K562 (cell line): Measurements from ENCODE around the gene PAK1IP1. TPM values are rescaled to one million over a fixed set of nuclear protein-coding genes. Genes with fewer than 3 reads are reported as not detected.

Experiments used
- ATAC-seq: fragments of 200-7000 bp; cut with Tn5 transposase; 3 replicates; pipeline ENCODE4 v1.9.1; 2020; ENCODE audit warnings: moderate library complexity
- BruUV-seq: library from RNA; stranded (reverse); fragments of 400-500 nt; replicated peaks from 2 replicates; lab custom pipeline; 2021; lab: Mats Ljungman, UMichigan
- CTCF ChIA-PET: fragments of 300-600 bp; formaldehyde crosslinking; extraction: SDS; loops from one replicate; lab custom pipeline; 2021; ENCODE audit warnings: low intra/inter-chr PET ratio; lab: Yijun Ruan, JAX
- POLR2A ChIA-PET: fragments of 300-600, 350-650 bp; sonication (Branson Sonifier 250); formaldehyde crosslinking; extraction: SDS; loops from one replicate; lab custom pipeline; 2021; ENCODE audit warnings: antibody characterized with exemption, inconsistent platforms; lab: Yijun Ruan, JAX
- DNase-seq, 4 experiments: peaks; one replicate each; pipeline versions ENCODE4 v3.0.0 to v3.0.0-alpha.2; 2011 to 2018; ENCODE audit warnings: low spot score in 3 of 4, mixed read lengths in 3 of 4; ENCODE audit errors: extremely low read depth in 1 of 4
- FAIRE-seq: peaks from 2 replicates; lab custom pipeline; 2011; peaks lifted over from hg19 to GRCh38; lab: Jason Lieb, UNC
- H2AFZ ChIP-seq: 2 replicates; pipeline ENCODE4 v1.6.0; 2011; ENCODE audit warnings: low read depth, low read length, control low read depth, inconsistent platforms
- H3K27ac ChIP-seq: fragments of 200-600 bp; 3 replicates; pipeline ENCODE4 v1.8.0; 2011; ENCODE audit warnings: low read depth, mild to moderate bottlenecking, control low read depth, inconsistent platforms, low read length, moderate library complexity, mixed read lengths; ENCODE audit errors: extremely low read depth
- H3K27me3 ChIP-seq, 2 experiments: fragments of 300-600 bp in 1 of 2; 2 replicates in 1 of 2; 3 replicates in 1 of 2; pipeline versions ENCODE4 v1.6.0 to v1.8.0; 2011; ENCODE audit warnings: inconsistent platforms in 2 of 2, low read length in 2 of 2, mild to moderate bottlenecking in 1 of 2, mixed read lengths in 1 of 2, moderate library complexity in 1 of 2; ENCODE audit not compliant: control insufficient read depth in 2 of 2, insufficient read depth in 2 of 2
- H3K36me3 ChIP-seq: fragments of 300-600 bp; 3 replicates; pipeline ENCODE4 v1.8.0; 2011; ENCODE audit warnings: mild to moderate bottlenecking, low read length, inconsistent platforms; ENCODE audit not compliant: control insufficient read depth, insufficient read depth
- H3K4me1 ChIP-seq, 2 experiments: fragments of 200-600 bp in 1 of 2; replicated peaks in 1 of 2; 2 replicates in 1 of 2; 3 replicates in 1 of 2; pipeline versions ENCODE4 v1.5.1 to v1.8.0; 2011; ENCODE audit warnings: inconsistent platforms in 2 of 2, low read length in 2 of 2, mild to moderate bottlenecking in 1 of 2, mixed read lengths in 1 of 2, moderate library complexity in 1 of 2; ENCODE audit not compliant: control insufficient read depth in 2 of 2, insufficient read depth in 2 of 2
- H3K4me2 ChIP-seq: 2 replicates; pipeline ENCODE4 v1.6.1; 2011; ENCODE audit warnings: low read length, control low read depth, inconsistent platforms, mixed read lengths; ENCODE audit not compliant: insufficient read depth
- H3K4me3 ChIP-seq: fragments of 200-600 bp; sonication (generic), shearing (Covaris generic); 2 replicates; pipeline ENCODE4 v1.5.1; 2016; ENCODE audit warnings: control low read depth, inconsistent platforms
- H3K79me2 ChIP-seq: fragments of 200-600 bp; 3 replicates; pipeline ENCODE4 v1.8.0; 2011; ENCODE audit warnings: low read length, inconsistent platforms; ENCODE audit not compliant: control insufficient read depth, insufficient read depth
- H3K9ac ChIP-seq, 2 experiments: 2 replicates each; pipeline versions ENCODE4 v1.6.0 to v1.6.1; 2011; ENCODE audit warnings: low read depth in 2 of 2, low read length in 2 of 2, control low read depth in 1 of 2, inconsistent platforms in 1 of 2, mild to moderate bottlenecking in 1 of 2, mixed read lengths in 1 of 2; ENCODE audit not compliant: insufficient read depth in 1 of 2
- H3K9me1 ChIP-seq: one replicate; pipeline ENCODE4 v1.6.0; 2011; ENCODE audit warnings: inconsistent platforms, mild to moderate bottlenecking, low read length, moderate library complexity; ENCODE audit not compliant: control insufficient read depth, insufficient read depth
- H3K9me3 ChIP-seq: replicated peaks from 2 replicates; pipeline ENCODE4 v1.5.1; 2011; ENCODE audit warnings: low read depth, low read length, inconsistent platforms; ENCODE audit not compliant: control insufficient read depth, insufficient read depth
- H4K20me1 ChIP-seq: replicated peaks from 2 replicates; pipeline ENCODE4 v1.6.1; 2011; ENCODE audit warnings: low read length, inconsistent platforms, mixed read lengths; ENCODE audit not compliant: control insufficient read depth, insufficient read depth
- BCL6 ChIP-seq: fragments of 250-450 bp; sonication (Bioruptor Pico); IDR thresholded peaks from 2 replicates; pipeline ENCODE4 v1.4.0; 2020
- ELF4 ChIP-seq: fragments of 450-650 bp; formaldehyde crosslinking; IDR thresholded peaks from 2 replicates; pipeline ENCODE4 v1.4.0; 2022; ENCODE audit warnings: missing genetic modification characterization
- HOXB6 ChIP-seq: fragments of 250-450 bp; sonication (Bioruptor Pico); IDR thresholded peaks from 2 replicates; pipeline ENCODE4 v1.5.1; 2022; ENCODE audit warnings: mild to moderate bottlenecking, borderline replicate concordance
- LEF1 ChIP-seq: fragments of 450-650 bp; IDR thresholded peaks from 2 replicates; pipeline ENCODE4 v1.6.1; 2016; ENCODE audit warnings: mild to moderate bottlenecking
- POLR2H ChIP-seq: IDR thresholded peaks from 2 replicates; pipeline ENCODE4 v1.6.1; 2016; ENCODE audit warnings: missing genetic modification characterization, low read depth, mild to moderate bottlenecking, control low read depth, missing compliant biosample characterization, moderate library complexity
- WGBS: fragments of 100-300 bp; shearing (Covaris generic); methylation state at CpG from one replicate; pipeline ENCODE4 v1.1.6; 2016; ENCODE audit warnings: low coverage, mixed read lengths; ENCODE audit not compliant: insufficient coverage; ENCODE audit errors: missing lambda C conversion rate; 5-methylcytosine and 5-hydroxymethylcytosine counted together
- in situ Hi-C: fragments of 300-500 bp; cut with MboI; formaldehyde crosslinking; loops from 4 replicates; pipeline ENCODE4 v1.15.0; 2018; ENCODE audit warnings: inconsistent platforms, mixed read lengths
- intact Hi-C: fragments of 100-400 bp; cut with micrococcal nuclease; formaldehyde crosslinking; loops from 2 replicates; pipeline ENCODE4 v1.14.2; 2022
- polyA plus RNA-seq, 8 experiments: library from polyadenylated mRNA; depleted of rRNA in 4 of 8; stranded (reverse) in 5 of 8; unstranded in 3 of 8; fragments of >200 nt; fragmentation: Nextera tagmentation in 2 of 8; fragmentation: Illumina TruSeq in 1 of 8; extraction: Ambion mirVana in 2 of 8; extraction: Trizol in 1 of 8; gene quantifications; 2 replicates each; pipeline versions ENCODE4 v1.2.1 to v1.2.3, GENCODE V29; 2011 to 2014; ENCODE audit warnings: inconsistent platforms in 1 of 8, missing spikeins in 1 of 8
- total RNA-seq, 7 experiments: library from RNA; depleted of rRNA in 6 of 7; stranded (reverse); fragments of >200 nt in 6 of 7; fragmentation: Illumina TruSeq in 2 of 7; extraction: Trizol in 2 of 7; gene quantifications; 2 replicates each; pipeline versions ENCODE4 v1.2.1 to v1.2.3, GENCODE V29; 2011 to 2021; ENCODE audit warnings: low replicate concordance in 1 of 7
- TF ChIP-seq, protein P1 (sequence below), 2 experiments: fragments of 450-650 bp in 1 of 2; sonication (generic) in 1 of 2; formaldehyde crosslinking in 1 of 2; IDR thresholded peaks in 1 of 2; conservative IDR thresholded peaks in 1 of 2; 2 replicates each; pipeline versions ENCODE4 v1.6.1 to v1.8.1; 2016 to 2023; ENCODE audit warnings: mild to moderate bottlenecking in 2 of 2, moderate library complexity in 2 of 2, inconsistent platforms in 1 of 2, missing genetic modification reagents in 1 of 2
- TF ChIP-seq, protein P2 (sequence below), 2 experiments: IDR thresholded peaks; 2 replicates each; pipeline ENCODE4 v1.6.1; 2011; ENCODE audit warnings: borderline replicate concordance in 1 of 2, control low read depth in 1 of 2, low read depth in 1 of 2, low read length in 1 of 2, mild to moderate bottlenecking in 1 of 2, mixed read lengths in 1 of 2, moderate library complexity in 1 of 2; ENCODE audit not compliant: insufficient read depth in 1 of 2, insufficient read length in 1 of 2, poor library complexity in 1 of 2, severe bottlenecking in 1 of 2; ENCODE audit errors: extremely low read depth in 1 of 2
- TF ChIP-seq, protein P3 (sequence below): fragments of 450-650 bp; formaldehyde crosslinking; conservative IDR thresholded peaks from 2 replicates; pipeline ENCODE4 v1.4.0; 2022; ENCODE audit warnings: mild to moderate bottlenecking, missing genetic modification characterization

Gene PAK1IP1
- total and polyA plus RNA-seq, 9 of the 15 experiments (the other 6 are each of a cell fraction or from before 2014, with no cell fraction given) = 50.0 to 200 (median 87.0) TPM

DNA sequence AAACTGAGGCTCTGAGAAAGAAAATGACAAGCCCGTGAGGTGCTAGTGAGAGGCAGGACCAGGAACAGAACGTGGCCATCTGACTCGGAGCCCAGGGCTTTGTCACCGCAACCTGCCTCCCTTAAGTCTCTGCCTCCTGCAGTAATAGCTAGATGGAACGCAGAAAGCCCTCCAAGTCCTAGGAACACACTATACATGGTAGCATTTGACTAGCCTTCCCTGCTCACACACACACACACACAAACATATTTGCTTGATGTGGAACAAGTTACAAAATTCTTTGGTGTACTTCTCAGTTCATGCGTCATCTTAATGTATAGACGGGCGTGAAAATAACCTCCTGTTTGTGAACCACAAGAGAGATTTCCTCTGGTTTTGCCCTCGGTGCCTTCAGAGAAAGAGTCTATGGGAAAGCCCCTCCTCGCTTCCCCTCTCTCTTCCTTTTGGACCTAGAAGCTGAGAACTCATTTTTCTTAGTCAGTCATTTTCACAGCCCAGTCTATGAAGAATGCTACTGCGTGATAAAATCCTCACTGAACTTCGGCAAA is 39.2 kb upstream of the PAK1IP1 start:
- ATAC-seq (peak; percentile 27; the same call in 1 of the 3 replicates), FAIRE-seq (no peak), DNase-seq (no peak)
- no TSS peak for BruUV-seq
- H3K4me2 ChIP-seq = no peak overlapping the region
- TF ChIP-seq HOXB6 (CRISPR knock-in tag) = no peak
- no peaks in the 10 kb centered on the region for H3K9me1 ChIP-seq
- H3K4me3 ChIP-seq = no peak overlapping the region
- no peaks in the 10 kb centered on the region; the same call in 1 of the 2 replicates for H3K9me3 ChIP-seq
- no peak overlapping the region for H3K9ac ChIP-seq
- peak overlapping the region; percentile 38 for H2AFZ ChIP-seq
- intact Hi-C loops (no loop called here), in situ Hi-C loops (no loop called here)
- no peaks in the 10 kb centered on the region for H4K20me1 ChIP-seq
- no peaks in the 10 kb centered on the region for H3K79me2 ChIP-seq
- WGBS = 19% methylated on average over 12 of the region's 12 CpGs
- H3K36me3 ChIP-seq = no peaks in the 10 kb centered on the region
- no peak overlapping the region for H3K27ac ChIP-seq
- peaks cover 0 to 8% of the 10 kb centered on the region in 2 experiments; a peak in 3 of 5 replicates for H3K4me1 ChIP-seq
- CTCF ChIA-PET = no interaction called here
- POLR2A ChIA-PET = interaction anchor here (0.7 to 1.7 kb wide), 3 partner anchors 12 to 841 kb away, joined by 3 to 4 read pairs (median 3); no protein-coding TSS in a partner anchor
- peaks cover 19 to 26% of the 10 kb centered on the region in 2 experiments for H3K27me3 ChIP-seq

DNA sequence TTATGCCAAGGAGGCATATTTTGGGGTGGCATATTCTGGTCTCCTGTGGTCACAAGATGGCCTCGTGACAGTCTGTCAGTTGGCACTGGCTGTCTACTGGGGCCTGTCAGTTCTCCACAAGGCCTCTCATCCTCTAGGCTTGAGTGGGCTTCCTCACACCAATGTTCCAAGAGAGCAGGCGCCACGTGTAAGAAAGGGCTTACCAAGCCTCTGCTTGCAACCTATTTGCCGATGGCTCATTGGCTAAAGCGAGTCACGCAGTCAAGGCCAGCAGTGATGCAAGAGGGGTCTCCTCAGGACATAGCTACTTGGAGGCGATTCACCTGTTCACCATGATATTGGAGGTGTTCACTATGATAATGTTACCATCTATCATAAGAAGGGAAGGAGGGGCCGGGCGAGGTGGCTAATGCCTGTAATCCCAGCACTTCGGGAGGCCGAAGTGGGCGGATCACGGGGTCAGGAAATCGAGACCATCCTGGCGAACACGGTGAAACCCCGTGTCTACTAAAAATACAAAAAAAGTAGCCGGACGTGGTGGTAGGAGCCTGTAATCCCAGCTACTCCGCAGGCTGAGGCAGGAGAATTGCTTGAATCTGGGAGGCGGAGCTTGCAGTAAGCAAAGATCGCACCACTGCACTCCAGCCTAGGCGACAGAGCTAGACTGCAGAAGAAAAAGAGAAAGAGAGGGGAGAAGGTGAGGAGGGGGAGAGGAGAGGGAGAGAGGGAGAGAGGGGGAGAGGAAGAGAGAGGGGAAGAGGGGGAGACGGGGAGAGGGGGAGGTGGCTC is 35.7 kb upstream of the PAK1IP1 start:
- Histone ChIP-seq H3K27ac (peak overlapping the region; percentile 17; the same call in 1 of the 3 replicates), H3K4me1 (peaks cover 8% of the 10 kb centered on the region in 2 experiments), H3K4me3 (peak overlapping the region; percentile 39), H3K36me3 (no peaks in the 10 kb centered on the region), H4K20me1 (no peaks in the 10 kb centered on the region), H2AFZ (peak overlapping the region; percentile 89), H3K27me3 (peaks cover 15 to 26% of the 10 kb centered on the region in 2 experiments), H3K79me2 (no peaks in the 10 kb centered on the region), H3K9me1 (no peaks in the 10 kb centered on the region), H3K9me3 (no peaks in the 10 kb centered on the region; the same call in 1 of the 2 replicates), H3K9ac (peak overlapping the region; percentile 36 to 86; a peak in 3 of 4 replicates), H3K4me2 (peak overlapping the region; percentile 65)
- WGBS = 24% methylated on average over 23 of the region's 24 CpGs
- in situ Hi-C loops (no loop called here), intact Hi-C loops (no loop called here)
- FAIRE-seq = no peak
- ATAC-seq = peak; percentile 61
- peak in 1 of 4 experiments; percentile 25 for DNase-seq
- BruUV-seq = no TSS peak
- CTCF ChIA-PET = no interaction called here
- POLR2A ChIA-PET = interaction anchor here (0.6 to 2.6 kb wide), 6 partner anchors 11 to 65 kb away, joined by 3 to 11 read pairs (median 3); no protein-coding TSS in a partner anchor
- TF ChIP-seq, protein P1, sequence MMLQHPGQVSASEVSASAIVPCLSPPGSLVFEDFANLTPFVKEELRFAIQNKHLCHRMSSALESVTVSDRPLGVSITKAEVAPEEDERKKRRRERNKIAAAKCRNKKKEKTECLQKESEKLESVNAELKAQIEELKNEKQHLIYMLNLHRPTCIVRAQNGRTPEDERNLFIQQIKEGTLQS (IDR thresholded peaks at IDR 0.05) = no peak; the same call in 1 of the 2 replicates
- TF ChIP-seq, protein P1 (CRISPR knock-in tag; conservative IDR thresholded peaks at IDR 0.05) = no peak
- no peak for TF ChIP-seq POLR2H (tag)
- no peak for TF ChIP-seq ELF4 (CRISPR knock-in tag)
- no peak for TF ChIP-seq BCL6 (CRISPR knock-in tag)
- TF ChIP-seq, protein P2, sequence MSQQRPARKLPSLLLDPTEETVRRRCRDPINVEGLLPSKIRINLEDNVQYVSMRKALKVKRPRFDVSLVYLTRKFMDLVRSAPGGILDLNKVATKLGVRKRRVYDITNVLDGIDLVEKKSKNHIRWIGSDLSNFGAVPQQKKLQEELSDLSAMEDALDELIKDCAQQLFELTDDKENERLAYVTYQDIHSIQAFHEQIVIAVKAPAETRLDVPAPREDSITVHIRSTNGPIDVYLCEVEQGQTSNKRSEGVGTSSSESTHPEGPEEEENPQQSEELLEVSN (IDR thresholded peaks at IDR 0.05; ENCODE audit: borderline replicate concordance in 1 of 2, extremely low read depth in 1 of 2, insufficient read depth in 1 of 2, insufficient read length in 1 of 2, low read depth in 1 of 2, low read length in 1 of 2, poor library complexity in 1 of 2, severe bottlenecking in 1 of 2) = peak in 1 of 2 experiments; percentile 31
- TF ChIP-seq, protein P3, sequence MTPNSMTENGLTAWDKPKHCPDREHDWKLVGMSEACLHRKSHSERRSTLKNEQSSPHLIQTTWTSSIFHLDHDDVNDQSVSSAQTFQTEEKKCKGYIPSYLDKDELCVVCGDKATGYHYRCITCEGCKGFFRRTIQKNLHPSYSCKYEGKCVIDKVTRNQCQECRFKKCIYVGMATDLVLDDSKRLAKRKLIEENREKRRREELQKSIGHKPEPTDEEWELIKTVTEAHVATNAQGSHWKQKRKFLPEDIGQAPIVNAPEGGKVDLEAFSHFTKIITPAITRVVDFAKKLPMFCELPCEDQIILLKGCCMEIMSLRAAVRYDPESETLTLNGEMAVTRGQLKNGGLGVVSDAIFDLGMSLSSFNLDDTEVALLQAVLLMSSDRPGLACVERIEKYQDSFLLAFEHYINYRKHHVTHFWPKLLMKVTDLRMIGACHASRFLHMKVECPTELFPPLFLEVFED (CRISPR knock-in tag) = 0 out of 2 replicates have a peak, but pooled peaks have one; percentile 34
- TF ChIP-seq LEF1 = no peak
